Fibroblast of lung (primary cell): ENCODE measurements around the gene AADAT.
"Not testable (repeated sequence)": the region's sequence is repeated elsewhere in the genome, so short reads cannot be mapped to it uniquely, and the experiment has no call there.

Source experiments
- EZH2 ChIP-seq: IDR thresholded peaks from 2 replicates; pipeline ENCODE4 v1.5.1; 2012; ENCODE audit warnings: low read length, control low read depth, mild to moderate bottlenecking; ENCODE audit errors: missing control alignments
- TF ChIP-seq, protein P1 (sequence below), 2 donors: IDR thresholded peaks in 1 of 2; conservative IDR thresholded peaks in 1 of 2; 1 replicate in 1 of 2; 2 replicates in 1 of 2; pipeline ENCODE4 v1.5.1; 2011 to 2012; ENCODE audit warnings: low read length in 2 of 2, control low read depth in 1 of 2, inconsistent platforms in 1 of 2, low read depth in 1 of 2, mild to moderate bottlenecking in 1 of 2

DNA sequence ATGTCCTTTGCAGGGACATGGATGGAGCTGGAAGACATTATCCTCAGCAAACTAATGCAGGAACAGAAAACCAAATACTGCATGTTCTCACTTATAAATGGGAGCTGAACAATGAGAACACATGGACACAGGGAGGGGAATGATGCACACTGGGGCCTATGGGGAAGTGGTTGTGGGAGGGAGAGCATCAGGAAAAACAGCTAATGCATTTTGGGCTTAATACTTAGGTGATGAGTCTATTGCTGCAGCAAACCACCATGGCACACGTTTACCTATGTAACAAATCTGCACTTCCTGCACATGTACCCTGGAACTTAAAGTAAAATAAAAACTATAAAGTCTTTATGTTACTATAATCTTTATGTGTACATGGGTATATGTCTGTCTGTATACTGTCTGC, 24.4 kb upstream of the AADAT start:
- TF ChIP-seq, protein P1, sequence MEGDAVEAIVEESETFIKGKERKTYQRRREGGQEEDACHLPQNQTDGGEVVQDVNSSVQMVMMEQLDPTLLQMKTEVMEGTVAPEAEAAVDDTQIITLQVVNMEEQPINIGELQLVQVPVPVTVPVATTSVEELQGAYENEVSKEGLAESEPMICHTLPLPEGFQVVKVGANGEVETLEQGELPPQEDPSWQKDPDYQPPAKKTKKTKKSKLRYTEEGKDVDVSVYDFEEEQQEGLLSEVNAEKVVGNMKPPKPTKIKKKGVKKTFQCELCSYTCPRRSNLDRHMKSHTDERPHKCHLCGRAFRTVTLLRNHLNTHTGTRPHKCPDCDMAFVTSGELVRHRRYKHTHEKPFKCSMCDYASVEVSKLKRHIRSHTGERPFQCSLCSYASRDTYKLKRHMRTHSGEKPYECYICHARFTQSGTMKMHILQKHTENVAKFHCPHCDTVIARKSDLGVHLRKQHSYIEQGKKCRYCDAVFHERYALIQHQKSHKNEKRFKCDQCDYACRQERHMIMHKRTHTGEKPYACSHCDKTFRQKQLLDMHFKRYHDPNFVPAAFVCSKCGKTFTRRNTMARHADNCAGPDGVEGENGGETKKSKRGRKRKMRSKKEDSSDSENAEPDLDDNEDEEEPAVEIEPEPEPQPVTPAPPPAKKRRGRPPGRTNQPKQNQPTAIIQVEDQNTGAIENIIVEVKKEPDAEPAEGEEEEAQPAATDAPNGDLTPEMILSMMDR (conservative IDR thresholded peaks at IDR 0.05 in 1 of 2, IDR thresholded peaks at IDR 0.05 in 1 of 2; ENCODE audit: low read depth in 1 of 2, low read length in 2 of 2): not testable (repeated sequence)
- not testable (repeated sequence) for TF ChIP-seq EZH2
